HepG2 (cell line): ENCODE measurements around the gene CIB2. TPM values are rescaled to one million over a fixed set of nuclear protein-coding genes. Genes with fewer than 3 reads are reported as not detected.

Experiments
- NKX3-1 ChIP-seq: sonication (generic); formaldehyde crosslinking; IDR thresholded peaks from 2 replicates; pipeline ENCODE4 v1.5.0; 2020; ENCODE audit warnings: missing genetic modification reagents
- PREB ChIP-seq: sonication (generic); formaldehyde crosslinking; IDR thresholded peaks from 2 replicates; pipeline ENCODE4 v1.4.0; 2020; ENCODE audit warnings: missing genetic modification reagents
- REXO4 ChIP-seq: sonication (generic); formaldehyde crosslinking; IDR thresholded peaks from 2 replicates; pipeline ENCODE4 v1.8.0; 2022; ENCODE audit warnings: missing genetic modification reagents, mild to moderate bottlenecking, borderline replicate concordance
- SKI ChIP-seq: fragments of 450-650 bp; IDR thresholded peaks from one replicate; pipeline ENCODE4 v1.6.1; 2018; ENCODE audit warnings: mild to moderate bottlenecking; ENCODE audit not compliant: partially characterized antibody
- ZNF407 ChIP-seq: sonication (generic); formaldehyde crosslinking; IDR thresholded peaks from one replicate; pipeline ENCODE4 v1.5.1; 2020; ENCODE audit warnings: mild to moderate bottlenecking, missing genetic modification reagents; ENCODE audit errors: not compliant biosample characterization
- ZNF616 ChIP-seq: sonication (generic); formaldehyde crosslinking; IDR thresholded peaks from 2 replicates; pipeline ENCODE4 v1.5.0; 2020; ENCODE audit warnings: low read depth, mild to moderate bottlenecking, missing genetic modification reagents
- polyA plus RNA-seq, 8 experiments: library from polyadenylated mRNA; depleted of rRNA in 3 of 8; stranded (reverse) in 7 of 8; unstranded in 1 of 8; fragments of >200 nt; fragmentation: Illumina TruSeq in 4 of 8; extraction: Trizol in 4 of 8; gene quantifications; 2 replicates each; pipeline versions ENCODE4 v1.2.1 to v1.2.3, GENCODE V29; 2011 to 2016; ENCODE audit warnings: low read depth in 4 of 8, missing spikeins in 1 of 8, mixed read lengths in 1 of 8; ENCODE audit not compliant: insufficient read depth in 1 of 8
- total RNA-seq, 5 experiments: library from RNA; depleted of rRNA; stranded (reverse); fragments of >200 nt; fragmentation: Illumina TruSeq; extraction: Trizol; gene quantifications; 2 replicates each; pipeline ENCODE4 v1.2.3, GENCODE V29; 2016; ENCODE audit warnings: low read depth in 1 of 5
- TF ChIP-seq, protein P1 (sequence below): sonication (generic); formaldehyde crosslinking; IDR thresholded peaks from 2 replicates; pipeline ENCODE4 v1.9.0; 2021; ENCODE audit warnings: missing genetic modification reagents, mild to moderate bottlenecking, borderline replicate concordance
- TF ChIP-seq, protein P2 (sequence below): sonication (generic); formaldehyde crosslinking; conservative IDR thresholded peaks from 2 replicates; pipeline ENCODE4 v1.5.0; 2020; ENCODE audit warnings: missing genetic modification reagents
- TF ChIP-seq, protein P3 (sequence below): IDR thresholded peaks from 2 replicates; pipeline ENCODE4 v1.6.1; 2016; ENCODE audit warnings: mild to moderate bottlenecking, missing biosample characterization, missing genetic modification reagents
- TF ChIP-seq, protein P4 (sequence below): sonication (generic); formaldehyde crosslinking; IDR thresholded peaks from 2 replicates; pipeline ENCODE4 v1.4.0; 2020; ENCODE audit warnings: low read depth, missing genetic modification reagents

The CIB2 gene
- total and polyA plus RNA-seq, 2 of the 13 experiments (the other 11 are each of a cell fraction or from before 2014, with no cell fraction given) = 1.4 to 1.5 TPM

DNA sequence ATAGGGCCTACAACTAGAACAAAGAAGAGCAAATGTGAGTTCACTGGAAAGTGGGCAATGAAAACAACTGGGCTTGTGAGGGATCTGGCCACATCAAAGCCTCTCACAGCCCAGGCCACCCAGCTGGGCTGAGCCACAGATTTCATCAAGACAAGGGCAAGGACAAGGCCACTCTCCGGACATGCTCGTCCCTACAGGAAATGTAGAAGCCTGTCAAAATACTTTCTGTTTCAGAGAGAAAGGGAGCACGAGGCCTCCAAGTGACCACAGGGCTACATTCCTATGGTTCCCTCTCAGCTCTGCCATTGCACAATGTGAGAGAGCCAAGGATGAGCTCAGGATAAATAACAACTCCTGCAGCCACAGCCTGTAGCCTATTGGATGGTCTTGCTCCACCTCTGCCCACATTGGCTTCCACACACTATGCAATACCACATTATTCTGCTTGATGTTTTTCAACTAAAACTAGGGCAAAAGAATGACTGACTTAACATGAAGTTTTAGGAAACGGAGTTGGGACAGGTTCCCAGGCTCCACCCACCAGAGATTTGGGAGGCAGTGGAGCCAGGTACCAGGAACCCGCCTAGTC lies 65.9 kb downstream of the CIB2 start (continued):
- TF ChIP-seq, protein P1, sequence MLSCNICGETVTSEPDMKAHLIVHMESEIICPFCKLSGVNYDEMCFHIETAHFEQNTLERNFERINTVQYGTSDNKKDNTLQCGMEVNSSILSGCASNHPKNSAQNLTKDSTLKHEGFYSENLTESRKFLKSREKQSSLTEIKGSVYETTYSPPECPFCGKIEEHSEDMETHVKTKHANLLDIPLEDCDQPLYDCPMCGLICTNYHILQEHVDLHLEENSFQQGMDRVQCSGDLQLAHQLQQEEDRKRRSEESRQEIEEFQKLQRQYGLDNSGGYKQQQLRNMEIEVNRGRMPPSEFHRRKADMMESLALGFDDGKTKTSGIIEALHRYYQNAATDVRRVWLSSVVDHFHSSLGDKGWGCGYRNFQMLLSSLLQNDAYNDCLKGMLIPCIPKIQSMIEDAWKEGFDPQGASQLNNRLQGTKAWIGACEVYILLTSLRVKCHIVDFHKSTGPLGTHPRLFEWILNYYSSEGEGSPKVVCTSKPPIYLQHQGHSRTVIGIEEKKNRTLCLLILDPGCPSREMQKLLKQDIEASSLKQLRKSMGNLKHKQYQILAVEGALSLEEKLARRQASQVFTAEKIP = no peak
- 0 out of 2 replicates have a peak, but pooled peaks have one; percentile 48 for TF ChIP-seq NKX3-1 (CRISPR knock-in tag)
- TF ChIP-seq, protein P2, sequence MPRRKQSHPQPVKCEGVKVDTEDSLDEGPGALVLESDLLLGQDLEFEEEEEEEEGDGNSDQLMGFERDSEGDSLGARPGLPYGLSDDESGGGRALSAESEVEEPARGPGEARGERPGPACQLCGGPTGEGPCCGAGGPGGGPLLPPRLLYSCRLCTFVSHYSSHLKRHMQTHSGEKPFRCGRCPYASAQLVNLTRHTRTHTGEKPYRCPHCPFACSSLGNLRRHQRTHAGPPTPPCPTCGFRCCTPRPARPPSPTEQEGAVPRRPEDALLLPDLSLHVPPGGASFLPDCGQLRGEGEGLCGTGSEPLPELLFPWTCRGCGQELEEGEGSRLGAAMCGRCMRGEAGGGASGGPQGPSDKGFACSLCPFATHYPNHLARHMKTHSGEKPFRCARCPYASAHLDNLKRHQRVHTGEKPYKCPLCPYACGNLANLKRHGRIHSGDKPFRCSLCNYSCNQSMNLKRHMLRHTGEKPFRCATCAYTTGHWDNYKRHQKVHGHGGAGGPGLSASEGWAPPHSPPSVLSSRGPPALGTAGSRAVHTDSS (CRISPR knock-in tag) = 0 out of 2 replicates have a peak, but pooled peaks have one; percentile 62
- TF ChIP-seq ZNF616 = no peak
- peak; percentile 97 for TF ChIP-seq SKI
- TF ChIP-seq REXO4 (CRISPR knock-in tag) = no peak
- no peak for TF ChIP-seq PREB (CRISPR knock-in tag)
- TF ChIP-seq, protein P3, sequence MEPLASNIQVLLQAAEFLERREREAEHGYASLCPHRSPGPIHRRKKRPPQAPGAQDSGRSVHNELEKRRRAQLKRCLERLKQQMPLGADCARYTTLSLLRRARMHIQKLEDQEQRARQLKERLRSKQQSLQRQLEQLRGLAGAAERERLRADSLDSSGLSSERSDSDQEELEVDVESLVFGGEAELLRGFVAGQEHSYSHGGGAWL = no peak
- TF ChIP-seq ZNF407 (CRISPR knock-in tag) = no peak
- TF ChIP-seq, protein P4, sequence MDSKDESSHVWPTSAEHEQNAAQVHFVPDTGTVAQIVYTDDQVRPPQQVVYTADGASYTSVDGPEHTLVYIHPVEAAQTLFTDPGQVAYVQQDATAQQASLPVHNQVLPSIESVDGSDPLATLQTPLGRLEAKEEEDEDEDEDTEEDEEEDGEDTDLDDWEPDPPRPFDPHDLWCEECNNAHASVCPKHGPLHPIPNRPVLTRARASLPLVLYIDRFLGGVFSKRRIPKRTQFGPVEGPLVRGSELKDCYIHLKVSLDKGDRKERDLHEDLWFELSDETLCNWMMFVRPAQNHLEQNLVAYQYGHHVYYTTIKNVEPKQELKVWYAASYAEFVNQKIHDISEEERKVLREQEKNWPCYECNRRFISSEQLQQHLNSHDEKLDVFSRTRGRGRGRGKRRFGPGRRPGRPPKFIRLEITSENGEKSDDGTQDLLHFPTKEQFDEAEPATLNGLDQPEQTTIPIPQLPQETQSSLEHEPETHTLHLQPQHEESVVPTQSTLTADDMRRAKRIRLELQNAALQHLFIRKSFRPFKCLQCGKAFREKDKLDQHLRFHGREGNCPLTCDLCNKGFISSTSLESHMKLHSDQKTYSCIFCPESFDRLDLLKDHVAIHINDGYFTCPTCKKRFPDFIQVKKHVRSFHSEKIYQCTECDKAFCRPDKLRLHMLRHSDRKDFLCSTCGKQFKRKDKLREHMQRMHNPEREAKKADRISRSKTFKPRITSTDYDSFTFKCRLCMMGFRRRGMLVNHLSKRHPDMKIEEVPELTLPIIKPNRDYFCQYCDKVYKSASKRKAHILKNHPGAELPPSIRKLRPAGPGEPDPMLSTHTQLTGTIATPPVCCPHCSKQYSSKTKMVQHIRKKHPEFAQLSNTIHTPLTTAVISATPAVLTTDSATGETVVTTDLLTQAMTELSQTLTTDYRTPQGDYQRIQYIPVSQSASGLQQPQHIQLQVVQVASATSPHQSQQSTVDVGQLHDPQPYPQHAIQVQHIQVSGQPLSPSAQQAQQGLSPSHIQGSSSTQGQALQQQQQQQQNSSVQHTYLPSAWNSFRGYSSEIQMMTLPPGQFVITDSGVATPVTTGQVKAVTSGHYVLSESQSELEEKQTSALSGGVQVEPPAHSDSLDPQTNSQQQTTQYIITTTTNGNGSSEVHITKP = peak; percentile 78
